ENCODE measurements around the gene CRAMP1. TPM values are rescaled to one million over a fixed set of nuclear protein-coding genes. Genes with fewer than 3 reads are reported as not detected.

The CRAMP1 gene
- total and polyA plus RNA-seq, 7 donors = 2.4 to 24.6 (median 6.4) TPM

GRCh38 chr16:1596516-1596915 is 15.6 kb upstream of the CRAMP1 start:
- WGBS, 2 donors = 91 to 93% methylated on average over 12 of the region's 12 CpGs
- Histone ChIP-seq H3K36me3 (peaks cover 0 to 47% (median 8%) of the 10 kb centered on the region in 4 donors), H3K4me1 (no peaks in the 10 kb centered on the region), H3K27me3 (no peaks in the 10 kb centered on the region), H3K27ac (no peak overlapping the region), H3K4me3 (no peak overlapping the region), H3K9me3 (no peaks in the 10 kb centered on the region)
- TF ChIP-seq EP300 (IDR thresholded peaks at IDR 0.05) (no peak), POLR2A (IDR thresholded peaks at IDR 0.05) (no peak), POLR2AphosphoS5 (IDR thresholded peaks at IDR 0.05) (no peak)
- TF ChIP-seq, protein P1, sequence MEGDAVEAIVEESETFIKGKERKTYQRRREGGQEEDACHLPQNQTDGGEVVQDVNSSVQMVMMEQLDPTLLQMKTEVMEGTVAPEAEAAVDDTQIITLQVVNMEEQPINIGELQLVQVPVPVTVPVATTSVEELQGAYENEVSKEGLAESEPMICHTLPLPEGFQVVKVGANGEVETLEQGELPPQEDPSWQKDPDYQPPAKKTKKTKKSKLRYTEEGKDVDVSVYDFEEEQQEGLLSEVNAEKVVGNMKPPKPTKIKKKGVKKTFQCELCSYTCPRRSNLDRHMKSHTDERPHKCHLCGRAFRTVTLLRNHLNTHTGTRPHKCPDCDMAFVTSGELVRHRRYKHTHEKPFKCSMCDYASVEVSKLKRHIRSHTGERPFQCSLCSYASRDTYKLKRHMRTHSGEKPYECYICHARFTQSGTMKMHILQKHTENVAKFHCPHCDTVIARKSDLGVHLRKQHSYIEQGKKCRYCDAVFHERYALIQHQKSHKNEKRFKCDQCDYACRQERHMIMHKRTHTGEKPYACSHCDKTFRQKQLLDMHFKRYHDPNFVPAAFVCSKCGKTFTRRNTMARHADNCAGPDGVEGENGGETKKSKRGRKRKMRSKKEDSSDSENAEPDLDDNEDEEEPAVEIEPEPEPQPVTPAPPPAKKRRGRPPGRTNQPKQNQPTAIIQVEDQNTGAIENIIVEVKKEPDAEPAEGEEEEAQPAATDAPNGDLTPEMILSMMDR (IDR thresholded peaks at IDR 0.05) = no peak
- intact Hi-C loops (cut with DNase I) = no loop called here
- no peak for DNase-seq

DNA sequence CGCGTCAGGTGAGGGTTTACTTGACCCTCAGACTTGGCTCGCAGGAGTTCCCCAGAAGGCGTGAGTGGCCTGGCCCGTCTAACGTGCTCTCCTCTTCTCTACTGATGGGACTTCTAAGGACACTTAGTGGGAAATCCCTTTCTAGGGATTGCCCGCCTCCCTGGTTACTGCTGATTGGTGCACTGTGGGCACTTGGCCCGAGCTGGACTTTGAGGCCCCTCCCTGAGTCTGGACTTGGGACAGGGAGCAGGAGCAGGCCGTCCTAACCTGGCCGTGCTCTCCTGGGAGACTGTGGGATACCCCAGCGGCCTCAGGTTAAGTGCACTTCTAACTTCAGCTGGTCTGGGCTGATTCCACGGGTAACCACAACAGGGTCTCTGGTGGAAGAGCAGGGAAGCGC is 15.0 kb upstream of the CRAMP1 start:
- Histone ChIP-seq H3K27ac (no peak overlapping the region), H3K36me3 (peaks cover 0 to 47% (median 8%) of the 10 kb centered on the region in 4 donors), H3K4me3 (no peak overlapping the region), H3K9me3 (no peaks in the 10 kb centered on the region), H3K4me1 (no peaks in the 10 kb centered on the region), H3K27me3 (no peaks in the 10 kb centered on the region)
- no peak for DNase-seq
- 92 to 93% methylated on average over 13 of the region's 13 CpGs for WGBS, 2 donors
- intact Hi-C loops (cut with DNase I) = no loop called here
- TF ChIP-seq, protein P1 (IDR thresholded peaks at IDR 0.05) = no peak
- TF ChIP-seq POLR2AphosphoS5 (IDR thresholded peaks at IDR 0.05) (no peak), POLR2A (IDR thresholded peaks at IDR 0.05) (no peak), EP300 (IDR thresholded peaks at IDR 0.05) (no peak)

- Histone ChIP-seq H3K36me3 (peaks cover 0 to 49% (median 12%) of the 10 kb centered on the region in 4 donors), H3K27me3 (no peaks in the 10 kb centered on the region), H3K4me3 (no peak overlapping the region), H3K4me1 (no peaks in the 10 kb centered on the region), H3K9me3 (no peaks in the 10 kb centered on the region), H3K27ac (no peak overlapping the region)
- DNase-seq = no peak
- intact Hi-C loops (cut with DNase I) = no loop called here
- 92 to 93% methylated on average over 7 of the region's 7 CpGs for WGBS, 2 donors
- TF ChIP-seq, protein P1 (IDR thresholded peaks at IDR 0.05) = no peak
- TF ChIP-seq POLR2AphosphoS5 (IDR thresholded peaks at IDR 0.05) = no peak
- no peak for TF ChIP-seq EP300 (IDR thresholded peaks at IDR 0.05)
- no peak for TF ChIP-seq POLR2A (IDR thresholded peaks at IDR 0.05)
Measured at GRCh38 chr16:1601031-1601430, 11.1 kb upstream of the CRAMP1 start.

DNA sequence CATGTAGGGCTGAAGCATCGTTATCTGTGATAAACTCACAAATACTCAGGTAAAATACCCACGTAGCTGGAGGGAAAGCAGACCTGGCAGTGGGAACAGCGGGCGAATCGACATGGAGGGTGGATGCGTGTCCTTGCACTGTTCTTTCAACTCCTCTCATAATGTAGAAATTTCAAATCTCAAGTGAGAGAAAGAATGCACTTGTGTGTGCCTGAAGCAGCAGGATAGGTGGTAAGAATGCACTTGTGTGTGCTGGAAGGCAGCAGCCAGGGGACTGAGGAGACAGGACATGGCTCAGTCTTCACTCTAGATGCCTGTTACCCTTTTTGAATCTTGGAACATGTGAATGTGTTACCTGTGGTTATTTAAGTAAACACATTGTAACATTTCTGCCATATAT is 10.7 kb upstream of the CRAMP1 start:
- no peaks in the 10 kb centered on the region for H3K27me3 ChIP-seq
- H3K36me3 ChIP-seq = peaks cover 0 to 53% (median 15%) of the 10 kb centered on the region in 4 donors
- H3K4me3 ChIP-seq = no peak overlapping the region
- no peak for DNase-seq
- no peaks in the 10 kb centered on the region for H3K9me3 ChIP-seq
- WGBS, 2 donors = 97 to 98% methylated on average over 6 of the region's 6 CpGs
- H3K27ac ChIP-seq = no peak overlapping the region
- TF ChIP-seq POLR2A (IDR thresholded peaks at IDR 0.05) (no peak), EP300 (IDR thresholded peaks at IDR 0.05) (no peak), POLR2AphosphoS5 (IDR thresholded peaks at IDR 0.05) (no peak)
- TF ChIP-seq, protein P1 (IDR thresholded peaks at IDR 0.05) = no peak
- intact Hi-C loops (cut with DNase I) = no loop called here
- H3K4me1 ChIP-seq = no peaks in the 10 kb centered on the region

DNA sequence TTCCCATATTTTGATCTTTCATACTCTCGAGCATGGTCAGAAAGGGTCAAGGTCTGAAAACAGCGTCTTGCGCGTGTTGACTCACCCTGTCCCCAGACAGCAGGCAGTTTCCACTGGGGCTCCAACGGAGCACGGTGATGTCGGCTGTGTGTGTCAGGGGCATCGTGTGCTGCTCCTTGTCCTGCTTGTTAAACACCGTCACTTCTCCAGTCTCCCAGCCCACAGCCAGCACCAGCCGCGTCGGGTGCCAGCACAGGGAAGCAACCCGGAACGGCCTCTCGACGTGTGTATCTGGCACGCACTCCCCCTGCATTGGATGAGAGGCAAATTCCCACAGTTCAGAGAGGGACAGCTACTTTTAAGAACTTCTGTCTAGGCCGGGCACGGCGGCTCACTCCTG is 9.9 kb upstream of the CRAMP1 start:
- intact Hi-C loops (cut with DNase I) = no loop called here
- DNase-seq = no peak
- 95 to 96% methylated on average over 20 of the region's 20 CpGs for WGBS, 2 donors

More for the DNA sequence above, 9.9 kb upstream of the CRAMP1 start:
- Histone ChIP-seq H3K27me3 (no peaks in the 10 kb centered on the region), H3K9me3 (no peaks in the 10 kb centered on the region), H3K27ac (no peak overlapping the region), H3K4me1 (no peaks in the 10 kb centered on the region), H3K36me3 (peaks cover 0 to 54% (median 18%) of the 10 kb centered on the region in 4 donors), H3K4me3 (no peak overlapping the region)
- TF ChIP-seq POLR2A (IDR thresholded peaks at IDR 0.05) = no peak
- TF ChIP-seq POLR2AphosphoS5 (IDR thresholded peaks at IDR 0.05) = no peak
- TF ChIP-seq, protein P1 (IDR thresholded peaks at IDR 0.05) = no peak
- no peak for TF ChIP-seq EP300 (IDR thresholded peaks at IDR 0.05)

Data from sigmoid colon (tissue), 7 donors.